HT-29 (cell line): Measurements from ENCODE around the gene UGT1A8. TPM values are rescaled to one million over a fixed set of nuclear protein-coding genes. Genes with fewer than 3 reads are reported as not detected.

Experiments
- DNase-seq: peaks from one replicate; pipeline ENCODE4 v3.0.0-alpha.2; 2015; ENCODE audit warnings: low spot score
- total RNA-seq: library from RNA; depleted of rRNA; stranded (reverse); fragments of >200 nt; shearing (Covaris generic); gene quantifications from 2 replicates; pipeline ENCODE4 v1.2.3, GENCODE V29; 2014; rRNA removed

UGT1A8 gene
- total RNA-seq, 1 experiment from 2014 or later: 56.6 TPM

GRCh38 chr2:233818639-233819621, 201.5 kb downstream of the UGT1A8 start:
- no peak for DNase-seq

GRCh38 chr2:233819884-233820773, 202.7 kb downstream of the UGT1A8 start:
- no peak for DNase-seq

- DNase-seq: no peak
Measured at GRCh38 chr2:233820774-233821105, 203.3 kb downstream of the UGT1A8 start.

- no peak for DNase-seq
Measured at GRCh38 chr2:233821196-233821595, 203.8 kb downstream of the UGT1A8 start.

- no peak for DNase-seq
Measured at GRCh38 chr2:233821709-233822100, 204.3 kb downstream of the UGT1A8 start.

- DNase-seq: no peak
Measured at GRCh38 chr2:233822101-233822771, 204.8 kb downstream of the UGT1A8 start.

Other genes starting within 250 kb of the UGT1A8 start
- gene USP40, start 50.9 kb upstream of the UGT1A8 start, total RNA-seq: 20.4 and 21.8 TPM in 2 replicates
- gene UGT1A10, start 18.8 kb downstream of the UGT1A8 start, total RNA-seq: 140 and 150 TPM in 2 replicates
- 3.2 and 6.7 TPM in 2 replicates for gene UGT1A9, start 54.3 kb downstream of the UGT1A8 start, total RNA-seq
- 5.0 and 8.9 TPM in 2 replicates for gene UGT1A7, start 64.3 kb downstream of the UGT1A8 start, total RNA-seq
- 18.3 and 24.2 TPM in 2 replicates for gene UGT1A6, start 75.3 kb downstream of the UGT1A8 start, total RNA-seq
- 3.1 and 3.5 TPM in 2 replicates for gene UGT1A5, start 95.3 kb downstream of the UGT1A8 start, total RNA-seq
- 3.4 and 3.9 TPM in 2 replicates for gene UGT1A4, start 101.1 kb downstream of the UGT1A8 start, total RNA-seq
- gene UGT1A3, start 111.4 kb downstream of the UGT1A8 start, total RNA-seq: 1.2 and 1.6 TPM in 2 replicates
- gene UGT1A1, start 142.6 kb downstream of the UGT1A8 start, total RNA-seq: 3.2 and 3.6 TPM in 2 replicates
- 2.4 and 2.8 TPM in 2 replicates for gene MROH2A, start 160.7 kb downstream of the UGT1A8 start, total RNA-seq
- gene HJURP, start 236.9 kb downstream of the UGT1A8 start, total RNA-seq: 25.8 and 28.4 TPM in 2 replicates